HG02885 (cell line): Measurements from ENCODE around the gene OLFML1.

Experiments
- ATAC-seq: cut with Tn5 transposase; IDR thresholded peaks from one replicate; pipeline ENCODE4 v1.9.1; 2021; ENCODE audit warnings: mild to moderate bottlenecking; ENCODE audit not compliant: unreplicated experiment, poor library complexity

Gene OLFML1

GRCh38 chr11:7528514-7529049, 43.3 kb downstream of the OLFML1 start:
- ATAC-seq = peak; percentile 36

DNA sequence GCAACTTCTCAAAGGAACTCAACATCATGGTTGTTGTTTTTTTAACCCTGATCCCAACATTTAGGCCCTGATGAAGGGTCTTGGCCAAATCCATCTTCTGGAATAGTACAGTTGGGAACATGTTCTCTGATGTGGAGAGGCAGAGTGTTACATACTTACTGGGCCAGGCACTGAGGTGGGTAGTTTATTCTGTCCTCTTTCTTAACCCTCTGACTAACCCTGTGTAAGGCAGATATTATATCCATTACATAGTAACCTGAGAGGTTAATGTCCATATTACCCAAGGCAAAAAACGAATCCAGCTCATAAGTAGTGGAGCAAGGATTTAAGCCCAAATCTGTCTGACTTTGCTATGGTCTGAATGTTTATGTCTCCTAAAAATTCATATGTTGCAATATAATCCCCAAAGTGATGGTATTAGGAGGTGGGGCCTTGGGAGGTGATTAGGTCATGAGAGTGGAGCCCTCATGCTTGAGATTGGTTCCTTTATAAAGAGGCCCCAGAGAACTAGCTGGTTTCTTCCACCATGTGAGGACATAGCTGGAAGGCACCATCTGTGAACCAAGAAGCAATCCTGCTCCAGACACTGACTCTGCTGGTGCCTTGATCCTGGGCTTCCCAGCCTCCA, 44.8 kb downstream of the OLFML1 start:
- no peak for ATAC-seq

DNA sequence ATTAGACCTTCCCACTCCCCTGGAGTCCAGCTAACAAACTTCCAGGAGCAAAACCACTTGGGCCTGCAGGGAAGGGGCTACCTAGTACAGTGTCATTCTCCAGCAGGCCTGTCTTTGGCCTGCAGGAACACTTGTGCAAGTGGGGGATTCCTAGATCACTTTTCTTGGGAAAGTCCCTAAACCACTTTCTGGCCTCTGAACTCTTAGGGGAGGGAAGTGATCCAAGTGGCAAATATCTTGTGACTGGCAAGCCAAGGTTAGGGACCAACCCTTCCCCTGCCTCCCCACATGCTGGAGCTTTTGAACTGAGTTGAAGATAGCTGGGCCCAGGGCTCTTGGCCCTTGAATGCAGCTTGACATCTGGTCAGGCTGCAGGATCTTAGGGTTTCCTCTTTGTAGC, 45.7 kb downstream of the OLFML1 start:
- no peak for ATAC-seq

- ATAC-seq = no peak
These were observed 47.3 kb downstream of the OLFML1 start for GRCh38 chr11:7532405-7533145.

GRCh38 chr11:7533199-7534041, 48.1 kb downstream of the OLFML1 start:
- ATAC-seq = peak; percentile 28

DNA sequence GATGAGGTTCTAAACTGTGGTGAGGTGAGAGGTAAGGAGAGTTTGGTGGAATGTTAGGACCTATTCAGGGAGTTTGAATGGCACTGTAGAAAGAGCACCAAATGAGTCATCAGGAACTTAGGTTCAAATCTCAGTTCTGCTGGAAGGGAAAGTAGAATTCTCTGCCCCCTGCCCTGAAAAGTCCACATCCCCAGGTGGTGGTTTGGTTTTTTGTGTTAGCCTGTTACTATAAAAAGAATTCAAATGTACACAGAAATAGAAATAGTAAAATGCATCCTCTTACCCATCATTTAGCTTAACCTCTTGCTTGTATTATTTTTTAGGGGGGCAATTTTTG, 48.7 kb downstream of the OLFML1 start:
- ATAC-seq = peak; percentile 67

DNA sequence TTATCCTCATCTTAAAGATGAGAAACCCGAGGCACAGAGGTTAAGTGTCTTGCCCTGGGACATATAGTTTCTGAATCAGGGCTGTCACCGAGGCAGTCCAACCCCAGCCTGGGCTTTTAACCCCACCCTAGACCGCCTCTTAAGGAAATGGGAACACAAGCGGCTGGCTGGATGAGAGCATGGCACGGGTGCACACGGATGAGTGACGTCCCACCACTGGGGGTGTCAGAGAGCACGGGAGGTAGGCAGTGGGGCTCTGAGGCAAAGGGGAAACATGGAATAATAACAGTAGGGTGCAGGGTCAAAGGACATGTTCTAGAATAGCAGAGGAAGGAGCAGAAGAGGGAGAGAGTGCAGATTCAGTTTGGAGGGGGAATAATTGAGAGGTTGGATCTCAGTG, 50.8 kb downstream of the OLFML1 start:
- ATAC-seq = no peak

- ATAC-seq = no peak
These were observed 52.0 kb downstream of the OLFML1 start for GRCh38 chr11:7537265-7537664.

- ATAC-seq = no peak
These were observed 52.7 kb downstream of the OLFML1 start for GRCh38 chr11:7538031-7538430.

- no peak for ATAC-seq
These were observed 53.5 kb downstream of the OLFML1 start for GRCh38 chr11:7538466-7539454.

DNA sequence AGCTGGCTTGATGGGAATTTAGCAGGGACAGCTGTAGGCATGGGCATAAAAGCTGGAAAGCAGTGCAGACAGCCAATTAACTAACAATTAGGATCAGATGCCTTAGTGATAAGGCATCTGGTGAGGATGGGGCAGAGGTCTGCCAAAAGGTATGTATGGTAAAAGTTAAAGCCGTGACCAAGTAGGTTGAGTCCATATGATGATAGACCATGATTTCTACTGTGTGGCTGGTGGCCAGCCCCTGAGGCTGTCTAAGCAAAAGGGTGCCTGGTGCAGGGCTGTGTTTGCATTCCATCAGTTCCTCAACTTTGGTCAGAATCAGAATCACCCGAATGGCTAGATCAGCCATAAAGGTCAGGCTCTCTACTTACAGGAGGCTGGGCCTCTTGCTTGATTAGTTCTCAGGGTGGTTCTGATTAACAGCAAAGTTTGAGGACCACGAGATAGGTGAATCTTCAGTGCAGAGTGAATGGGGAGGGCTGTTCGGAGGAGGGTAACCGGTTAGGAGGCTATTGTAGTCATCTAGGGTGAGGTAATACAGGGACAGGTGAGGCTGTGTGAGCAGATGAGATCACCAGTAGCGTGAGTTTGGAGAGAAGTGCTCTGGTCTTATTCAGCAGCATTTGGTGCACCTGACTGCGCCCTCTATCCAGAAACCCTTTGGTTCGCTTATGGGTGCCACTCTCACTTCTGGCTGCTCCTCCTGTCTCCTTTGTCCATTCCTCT, 55.7 kb downstream of the OLFML1 start:
- ATAC-seq = no peak

DNA sequence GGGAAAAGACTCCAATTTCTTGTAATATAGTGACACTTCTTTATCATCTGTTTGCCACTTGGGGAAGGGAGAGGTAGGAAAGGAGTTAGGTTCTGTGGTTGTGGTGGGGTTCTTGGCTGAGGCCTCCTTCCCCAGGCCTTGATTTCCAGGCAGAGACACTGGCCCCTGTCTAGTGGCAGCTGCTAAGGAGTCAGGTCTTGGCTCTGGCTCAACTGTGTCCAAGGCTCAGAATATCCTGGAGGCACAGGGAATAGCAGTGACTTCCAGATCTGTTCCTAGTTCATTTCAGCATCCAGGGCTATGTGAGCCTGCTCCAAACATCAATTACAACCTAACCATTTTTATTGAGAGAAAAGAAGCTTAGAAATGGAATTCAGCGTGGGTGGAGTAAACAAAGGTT, 58.0 kb downstream of the OLFML1 start:
- ATAC-seq = no peak

GRCh38 chr11:7544021-7544420, 58.7 kb downstream of the OLFML1 start:
- ATAC-seq = no peak

DNA sequence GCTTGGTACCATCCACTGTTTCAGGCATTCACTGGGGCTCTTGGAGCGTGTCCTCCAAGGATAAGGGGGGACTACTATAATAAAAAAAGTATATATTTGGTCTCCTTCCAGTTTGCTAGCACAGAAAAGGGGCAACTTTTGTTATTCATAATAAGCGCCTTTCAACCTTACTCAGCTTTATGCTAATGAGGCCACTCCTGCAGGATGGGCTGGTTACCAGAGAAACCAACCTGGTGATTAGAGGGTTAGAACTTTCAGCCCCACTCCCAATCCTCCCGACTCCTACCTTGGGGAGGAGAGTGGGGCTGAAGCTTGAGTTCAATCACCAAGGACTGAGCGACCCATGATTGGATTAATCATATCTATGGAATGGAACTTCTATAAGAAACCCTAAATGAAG, 60.3 kb downstream of the OLFML1 start:
- no peak for ATAC-seq

DNA sequence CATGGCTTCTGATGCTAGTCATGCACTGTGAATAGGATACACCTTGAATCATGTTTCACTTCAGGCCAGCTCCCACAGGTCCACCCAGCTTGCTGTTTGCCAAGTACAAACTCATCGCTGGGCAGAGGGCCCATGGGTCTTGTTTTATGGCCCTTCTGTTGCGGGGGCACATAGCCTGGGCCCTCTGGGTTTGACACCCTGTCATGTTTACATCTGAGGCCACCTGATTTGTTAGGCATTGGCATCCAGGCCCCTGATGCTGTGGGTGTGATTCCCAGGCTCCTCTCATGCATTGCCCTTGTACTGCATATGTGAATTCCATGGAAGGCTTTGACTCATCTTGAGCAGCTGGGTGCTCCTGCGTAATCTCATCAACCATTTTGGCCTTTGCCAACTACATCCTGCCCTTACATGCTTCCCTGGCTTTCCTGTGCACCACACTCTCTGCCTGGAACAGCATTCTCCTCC, 61.1 kb downstream of the OLFML1 start:
- ATAC-seq = no peak

- ATAC-seq = no peak
These were observed 62.4 kb downstream of the OLFML1 start for GRCh38 chr11:7547687-7548086.

DNA sequence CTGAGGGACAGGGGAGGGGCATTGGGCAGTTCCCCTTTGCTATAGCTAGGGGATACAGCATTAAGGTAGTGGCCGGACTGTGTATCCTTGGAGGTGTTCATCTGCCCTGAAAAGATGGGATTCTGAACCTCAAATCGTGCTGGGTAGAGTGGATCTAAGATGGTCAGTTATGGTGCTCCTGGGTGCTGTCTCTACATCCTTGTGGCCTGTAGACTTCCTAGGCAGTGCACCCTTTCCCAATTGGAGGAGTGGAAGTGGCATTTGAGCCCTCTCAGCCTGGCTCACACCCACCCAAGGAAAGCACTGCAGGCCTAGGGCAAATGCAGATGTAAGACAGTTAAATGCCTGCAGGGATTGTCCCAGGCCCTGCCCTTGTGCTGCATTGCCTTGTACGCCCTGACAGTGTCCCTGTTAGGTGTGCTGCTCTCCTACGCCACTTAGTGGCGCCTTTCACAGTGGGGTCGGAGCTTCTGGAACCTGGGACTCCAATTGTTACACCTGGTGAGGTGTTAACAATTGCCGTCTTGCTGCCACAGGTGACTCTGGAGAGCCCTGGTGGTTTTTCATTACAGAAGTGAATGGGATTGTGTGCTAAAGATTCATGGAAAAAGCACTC, 63.5 kb downstream of the OLFML1 start:
- ATAC-seq = peak; percentile 92

- ATAC-seq = no peak
These were observed 64.4 kb downstream of the OLFML1 start for GRCh38 chr11:7549681-7550080.

DNA sequence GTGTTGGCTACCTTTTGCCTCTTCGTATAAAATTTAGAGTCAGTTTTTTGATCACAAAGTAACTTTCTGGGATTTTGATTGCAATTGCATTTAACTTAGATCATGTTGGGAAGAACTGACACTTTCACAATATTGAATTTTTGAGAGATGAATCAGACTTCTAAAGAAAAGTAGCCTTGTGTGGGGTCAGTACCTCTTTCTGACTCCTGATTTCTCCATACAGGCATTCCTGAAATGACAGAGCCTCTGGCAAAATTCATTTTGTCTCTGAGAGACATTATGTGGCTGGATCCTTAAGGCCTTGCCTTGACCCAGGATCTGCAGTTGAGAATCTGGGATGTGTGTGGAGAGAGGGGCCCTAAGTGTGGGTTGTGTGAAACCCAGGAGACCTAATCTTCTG, 66.3 kb downstream of the OLFML1 start:
- no peak for ATAC-seq
